ENCODE results near the gene GCN1.

DNA sequence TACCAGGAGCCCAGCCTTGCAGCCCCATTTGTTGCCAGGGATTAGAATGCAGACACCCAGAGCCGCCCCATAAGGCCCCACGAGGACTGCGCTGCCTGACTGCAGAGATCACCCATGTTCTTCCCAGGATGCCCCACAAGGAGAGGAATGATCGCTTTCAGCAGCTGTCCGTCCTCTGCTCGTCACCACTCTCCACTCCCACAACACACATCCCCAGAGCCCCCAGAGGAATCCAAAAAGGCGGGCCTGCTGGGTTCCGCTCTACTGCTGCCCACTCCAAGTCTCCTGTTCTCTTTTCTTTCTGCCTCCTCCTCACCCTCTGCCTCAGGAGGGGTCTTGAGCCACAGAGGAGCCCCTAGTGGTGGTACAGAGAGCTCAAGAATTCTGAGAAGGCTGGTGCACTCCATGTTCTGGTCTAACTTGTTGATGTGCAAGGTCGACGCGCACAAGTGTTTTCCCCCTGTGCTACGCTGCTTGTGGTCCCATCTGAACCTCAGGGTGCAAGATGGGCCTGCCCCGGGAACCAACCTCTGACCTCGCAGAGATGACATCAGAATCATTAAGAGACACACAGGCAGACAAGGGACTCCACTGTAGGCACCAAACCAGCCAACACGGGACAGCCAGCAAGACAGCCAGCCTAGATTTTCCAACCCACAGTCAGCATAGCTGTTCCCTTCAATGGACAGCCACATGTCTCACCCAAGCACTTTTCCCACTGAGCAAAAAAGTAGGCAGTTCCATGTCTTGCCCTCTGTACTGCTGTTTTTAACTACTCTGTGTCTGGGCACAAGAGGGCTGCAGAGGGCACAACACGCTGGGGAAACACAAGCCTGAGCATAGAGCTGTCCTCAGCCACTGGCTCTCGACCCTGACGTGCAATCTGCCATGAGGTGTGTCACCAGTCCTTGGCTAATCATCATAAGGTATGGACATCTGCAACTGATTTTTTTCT lies 41.1 kb upstream of the GCN1 start:
- TF ChIP-seq, protein P1, sequence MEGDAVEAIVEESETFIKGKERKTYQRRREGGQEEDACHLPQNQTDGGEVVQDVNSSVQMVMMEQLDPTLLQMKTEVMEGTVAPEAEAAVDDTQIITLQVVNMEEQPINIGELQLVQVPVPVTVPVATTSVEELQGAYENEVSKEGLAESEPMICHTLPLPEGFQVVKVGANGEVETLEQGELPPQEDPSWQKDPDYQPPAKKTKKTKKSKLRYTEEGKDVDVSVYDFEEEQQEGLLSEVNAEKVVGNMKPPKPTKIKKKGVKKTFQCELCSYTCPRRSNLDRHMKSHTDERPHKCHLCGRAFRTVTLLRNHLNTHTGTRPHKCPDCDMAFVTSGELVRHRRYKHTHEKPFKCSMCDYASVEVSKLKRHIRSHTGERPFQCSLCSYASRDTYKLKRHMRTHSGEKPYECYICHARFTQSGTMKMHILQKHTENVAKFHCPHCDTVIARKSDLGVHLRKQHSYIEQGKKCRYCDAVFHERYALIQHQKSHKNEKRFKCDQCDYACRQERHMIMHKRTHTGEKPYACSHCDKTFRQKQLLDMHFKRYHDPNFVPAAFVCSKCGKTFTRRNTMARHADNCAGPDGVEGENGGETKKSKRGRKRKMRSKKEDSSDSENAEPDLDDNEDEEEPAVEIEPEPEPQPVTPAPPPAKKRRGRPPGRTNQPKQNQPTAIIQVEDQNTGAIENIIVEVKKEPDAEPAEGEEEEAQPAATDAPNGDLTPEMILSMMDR (IDR thresholded peaks at IDR 0.05) = peak in 3 of 12 donors; percentile 15 to 26 (median 23)
- TF ChIP-seq POLR2A (IDR thresholded peaks at IDR 0.05) = no peak

All from heart left ventricle (tissue), 13 donors.